PC-9 (cell line): ENCODE results near the gene WRNIP1.

ENCODE experiments used
- EZH2 ChIP-seq: fragments of 200-600 bp; sonication (generic); IDR thresholded peaks from 2 replicates; pipeline ENCODE4 v1.8.0; 2017; ENCODE audit warnings: antibody characterized with exemption, low read depth
- TF ChIP-seq, protein P1 (sequence below): fragments of 200-600 bp; sonication (generic); conservative IDR thresholded peaks from 2 replicates; pipeline ENCODE4 v1.6.1; 2017; ENCODE audit warnings: mixed run types, antibody characterized with exemption, mild to moderate bottlenecking, moderate library complexity

- TF ChIP-seq, protein P1, sequence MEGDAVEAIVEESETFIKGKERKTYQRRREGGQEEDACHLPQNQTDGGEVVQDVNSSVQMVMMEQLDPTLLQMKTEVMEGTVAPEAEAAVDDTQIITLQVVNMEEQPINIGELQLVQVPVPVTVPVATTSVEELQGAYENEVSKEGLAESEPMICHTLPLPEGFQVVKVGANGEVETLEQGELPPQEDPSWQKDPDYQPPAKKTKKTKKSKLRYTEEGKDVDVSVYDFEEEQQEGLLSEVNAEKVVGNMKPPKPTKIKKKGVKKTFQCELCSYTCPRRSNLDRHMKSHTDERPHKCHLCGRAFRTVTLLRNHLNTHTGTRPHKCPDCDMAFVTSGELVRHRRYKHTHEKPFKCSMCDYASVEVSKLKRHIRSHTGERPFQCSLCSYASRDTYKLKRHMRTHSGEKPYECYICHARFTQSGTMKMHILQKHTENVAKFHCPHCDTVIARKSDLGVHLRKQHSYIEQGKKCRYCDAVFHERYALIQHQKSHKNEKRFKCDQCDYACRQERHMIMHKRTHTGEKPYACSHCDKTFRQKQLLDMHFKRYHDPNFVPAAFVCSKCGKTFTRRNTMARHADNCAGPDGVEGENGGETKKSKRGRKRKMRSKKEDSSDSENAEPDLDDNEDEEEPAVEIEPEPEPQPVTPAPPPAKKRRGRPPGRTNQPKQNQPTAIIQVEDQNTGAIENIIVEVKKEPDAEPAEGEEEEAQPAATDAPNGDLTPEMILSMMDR, result no peak
- TF ChIP-seq EZH2, result no peak
Observed at GRCh38 chr6:2784930-2785329, 19.7 kb downstream of the WRNIP1 start.
